IPS-18c (cell line): ENCODE data around the gene FGF22.
A peak's percentile ranks its signal among the peaks of the same experiment; 100 is the strongest.

ENCODE experiments used
- H3K4me3 ChIP-seq: 2 replicates; pipeline ENCODE4 v1.7.0; 2013; ENCODE audit warnings: low read depth, mild to moderate bottlenecking, low read length, moderate library complexity; ENCODE audit not compliant: insufficient read depth
- H3K9me3 ChIP-seq: one replicate; pipeline ENCODE4 v1.6.1; 2013; ENCODE audit warnings: mild to moderate bottlenecking, low read length, moderate library complexity; ENCODE audit not compliant: control insufficient read depth, insufficient read depth

FGF22 gene

GRCh38 chr19:647566-648284 lies 8.0 kb downstream of the FGF22 start:
- Histone ChIP-seq H3K4me3 (no peak overlapping the region), H3K9me3 (no peaks in the 10 kb centered on the region)

GRCh38 chr19:648305-648704 lies 8.6 kb downstream of the FGF22 start:
- Histone ChIP-seq H3K4me3 (no peak overlapping the region), H3K9me3 (no peaks in the 10 kb centered on the region)

- H3K9me3 ChIP-seq: no peaks in the 10 kb centered on the region
- H3K4me3 ChIP-seq: no peak overlapping the region
Measured at GRCh38 chr19:648904-649801, 9.5 kb downstream of the FGF22 start.

GRCh38 chr19:650121-650520 lies 10.4 kb downstream of the FGF22 start:
- Histone ChIP-seq H3K9me3 (no peaks in the 10 kb centered on the region), H3K4me3 (no peak overlapping the region)

- H3K9me3 ChIP-seq: no peaks in the 10 kb centered on the region
- no peak overlapping the region for H3K4me3 ChIP-seq
Measured at GRCh38 chr19:651114-651818, 11.6 kb downstream of the FGF22 start.

GRCh38 chr19:651991-652390 lies 12.3 kb downstream of the FGF22 start:
- Histone ChIP-seq H3K9me3 (no peaks in the 10 kb centered on the region), H3K4me3 (no peak overlapping the region)

GRCh38 chr19:652467-653389 lies 13.0 kb downstream of the FGF22 start:
- no peak overlapping the region for H3K4me3 ChIP-seq
- no peaks in the 10 kb centered on the region for H3K9me3 ChIP-seq

GRCh38 chr19:653425-653824 lies 13.7 kb downstream of the FGF22 start:
- no peaks in the 10 kb centered on the region for H3K9me3 ChIP-seq
- H3K4me3 ChIP-seq: no peak overlapping the region

GRCh38 chr19:655691-656090 lies 16.0 kb downstream of the FGF22 start:
- Histone ChIP-seq H3K9me3 (no peaks in the 10 kb centered on the region), H3K4me3 (no peak overlapping the region)

GRCh38 chr19:656751-657559 lies 17.3 kb downstream of the FGF22 start:
- Histone ChIP-seq H3K9me3 (no peaks in the 10 kb centered on the region), H3K4me3 (no peak overlapping the region)

- H3K9me3 ChIP-seq: no peaks in the 10 kb centered on the region
- H3K4me3 ChIP-seq: no peak overlapping the region
Measured at GRCh38 chr19:657611-658010, 17.9 kb downstream of the FGF22 start.

GRCh38 chr19:658059-658839 lies 18.6 kb downstream of the FGF22 start:
- no peak overlapping the region for H3K4me3 ChIP-seq
- no peaks in the 10 kb centered on the region for H3K9me3 ChIP-seq

- Histone ChIP-seq H3K9me3 (no peaks in the 10 kb centered on the region), H3K4me3 (no peak overlapping the region)
Measured at GRCh38 chr19:658916-659839, 19.5 kb downstream of the FGF22 start.

- no peaks in the 10 kb centered on the region for H3K9me3 ChIP-seq
- H3K4me3 ChIP-seq: peak overlapping the region; percentile 84
Measured at GRCh38 chr19:660793-661426, 21.2 kb downstream of the FGF22 start.
